Brain microvascular endothelial cell (primary cell): ENCODE measurements around the gene CAMSAP1.

Experiments used
- DNase-seq: peaks from one replicate; pipeline ENCODE4 v3.0.0-alpha.2; 2020
- H3K27ac ChIP-seq: fragments of 250-450 bp; sonication (Bioruptor Pico); 2 replicates; pipeline ENCODE4 v1.5.1; 2020; ENCODE audit warnings: mild to moderate bottlenecking, moderate library complexity
- H3K27me3 ChIP-seq: fragments of 250-450 bp; sonication (Bioruptor Pico); replicated peaks from 2 replicates; pipeline ENCODE4 v1.5.1; 2020; ENCODE audit warnings: mild to moderate bottlenecking
- H3K36me3 ChIP-seq: fragments of 250-450 bp; sonication (Bioruptor Pico); replicated peaks from 2 replicates; pipeline ENCODE4 v1.5.1; 2020; ENCODE audit warnings: mild to moderate bottlenecking
- H3K4me3 ChIP-seq: 2 replicates; pipeline ENCODE4 v1.5.1; 2011; ENCODE audit warnings: low read depth, mild to moderate bottlenecking, control low read depth, low read length, moderate library complexity
- in situ Hi-C: cut with HindIII; loops from 2 replicates; pipeline ENCODE4 v1.10.0; 2017; ENCODE audit warnings: low sequenced_read_pairs, low pct_ligation_motif_present
- TF ChIP-seq, protein P1 (sequence below): IDR thresholded peaks from 2 replicates; pipeline ENCODE4 v1.5.1; 2011; ENCODE audit warnings: low read depth, mild to moderate bottlenecking, moderate library complexity, low read length, control low read depth, inconsistent platforms; ENCODE audit errors: missing control alignments

The CAMSAP1 gene

DNA sequence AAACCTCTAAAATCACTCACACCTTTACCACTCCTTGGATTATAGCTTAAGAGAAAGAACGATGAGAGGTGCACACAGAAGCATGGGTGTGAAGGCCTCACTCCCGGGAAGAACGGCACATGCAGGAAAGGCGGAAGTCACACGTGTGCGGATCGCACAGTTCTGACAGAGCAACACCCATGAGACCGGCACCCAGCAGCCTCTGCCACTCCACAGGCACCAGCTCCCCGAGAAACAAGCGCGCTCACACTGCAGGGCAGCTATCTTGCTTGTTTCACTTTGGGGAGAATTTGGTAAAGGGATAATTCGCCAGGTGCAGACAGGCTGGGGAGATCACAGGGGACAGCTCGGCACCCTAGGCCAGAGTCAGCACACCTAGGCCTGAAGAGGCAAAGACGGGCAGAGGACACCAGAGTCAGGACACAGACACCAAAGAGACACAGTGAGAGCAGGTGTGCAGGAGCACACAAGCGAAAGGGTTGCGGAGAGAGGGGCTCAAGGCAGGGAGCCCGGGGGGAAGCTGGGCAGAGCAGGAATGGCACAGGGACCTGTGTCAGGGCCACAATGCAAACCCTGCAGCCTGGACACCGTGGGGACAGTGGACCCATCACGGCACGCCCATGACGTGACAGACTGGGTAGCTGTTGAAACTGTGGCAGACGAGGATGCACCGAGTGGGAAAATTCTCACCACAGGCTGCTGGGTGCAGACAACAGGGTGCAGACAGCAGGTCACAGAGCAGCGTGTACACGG lies 81.7 kb downstream of the CAMSAP1 start:
- Histone ChIP-seq H3K4me3 (no peak overlapping the region), H3K27ac (no peak overlapping the region), H3K27me3 (no peaks in the 10 kb centered on the region), H3K36me3 (peaks cover 27% of the 10 kb centered on the region)
- in situ Hi-C loops, result no loop called here
- TF ChIP-seq, protein P1, sequence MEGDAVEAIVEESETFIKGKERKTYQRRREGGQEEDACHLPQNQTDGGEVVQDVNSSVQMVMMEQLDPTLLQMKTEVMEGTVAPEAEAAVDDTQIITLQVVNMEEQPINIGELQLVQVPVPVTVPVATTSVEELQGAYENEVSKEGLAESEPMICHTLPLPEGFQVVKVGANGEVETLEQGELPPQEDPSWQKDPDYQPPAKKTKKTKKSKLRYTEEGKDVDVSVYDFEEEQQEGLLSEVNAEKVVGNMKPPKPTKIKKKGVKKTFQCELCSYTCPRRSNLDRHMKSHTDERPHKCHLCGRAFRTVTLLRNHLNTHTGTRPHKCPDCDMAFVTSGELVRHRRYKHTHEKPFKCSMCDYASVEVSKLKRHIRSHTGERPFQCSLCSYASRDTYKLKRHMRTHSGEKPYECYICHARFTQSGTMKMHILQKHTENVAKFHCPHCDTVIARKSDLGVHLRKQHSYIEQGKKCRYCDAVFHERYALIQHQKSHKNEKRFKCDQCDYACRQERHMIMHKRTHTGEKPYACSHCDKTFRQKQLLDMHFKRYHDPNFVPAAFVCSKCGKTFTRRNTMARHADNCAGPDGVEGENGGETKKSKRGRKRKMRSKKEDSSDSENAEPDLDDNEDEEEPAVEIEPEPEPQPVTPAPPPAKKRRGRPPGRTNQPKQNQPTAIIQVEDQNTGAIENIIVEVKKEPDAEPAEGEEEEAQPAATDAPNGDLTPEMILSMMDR, result no peak
- DNase-seq, result no peak

DNA sequence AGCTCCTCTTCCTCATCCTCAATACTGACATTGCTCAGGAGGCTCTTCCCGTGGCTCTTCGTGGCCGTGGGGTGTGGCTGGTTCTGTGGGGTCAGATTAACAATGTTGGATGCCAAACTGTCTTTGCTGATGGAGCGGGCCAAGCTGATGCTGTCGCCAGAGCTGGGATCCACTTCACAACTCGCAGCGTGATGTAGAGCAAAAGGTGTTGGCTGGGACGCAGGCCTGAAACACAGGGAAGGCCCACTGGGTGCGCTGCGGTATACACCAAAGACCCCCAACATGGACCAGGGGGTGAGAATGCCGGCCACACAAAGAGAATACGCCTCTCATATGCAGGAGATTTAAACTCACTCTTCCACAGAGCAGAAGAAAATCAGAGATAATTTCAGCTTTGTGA lies 84.3 kb downstream of the CAMSAP1 start:
- in situ Hi-C loops, result no loop called here
- Histone ChIP-seq H3K4me3 (no peak overlapping the region), H3K36me3 (peaks cover 43% of the 10 kb centered on the region), H3K27me3 (no peaks in the 10 kb centered on the region), H3K27ac (no peak overlapping the region)
- no peak for DNase-seq
- TF ChIP-seq, protein P1, result no peak

DNA sequence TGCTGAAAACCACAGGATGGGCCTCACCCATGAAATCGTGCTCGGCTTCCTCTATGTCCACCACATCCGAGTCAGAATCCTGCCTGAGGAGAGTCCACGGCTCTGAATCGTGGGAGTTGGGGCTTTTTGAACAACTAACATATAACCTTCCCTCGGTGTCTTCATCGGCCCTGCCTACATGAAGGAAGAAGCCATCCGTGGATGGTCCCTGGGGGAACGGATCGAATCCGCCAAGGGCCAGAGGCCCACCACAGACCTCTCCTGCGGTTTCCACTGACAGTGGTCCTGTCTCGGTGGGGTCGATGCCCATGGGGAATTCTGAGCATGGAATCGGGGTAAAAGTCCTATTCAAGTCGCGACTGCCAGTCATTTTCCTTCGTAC lies 85.0 kb downstream of the CAMSAP1 start:
- H3K36me3 ChIP-seq, result peaks cover 44% of the 10 kb centered on the region
- in situ Hi-C loops, result no loop called here

DNA sequence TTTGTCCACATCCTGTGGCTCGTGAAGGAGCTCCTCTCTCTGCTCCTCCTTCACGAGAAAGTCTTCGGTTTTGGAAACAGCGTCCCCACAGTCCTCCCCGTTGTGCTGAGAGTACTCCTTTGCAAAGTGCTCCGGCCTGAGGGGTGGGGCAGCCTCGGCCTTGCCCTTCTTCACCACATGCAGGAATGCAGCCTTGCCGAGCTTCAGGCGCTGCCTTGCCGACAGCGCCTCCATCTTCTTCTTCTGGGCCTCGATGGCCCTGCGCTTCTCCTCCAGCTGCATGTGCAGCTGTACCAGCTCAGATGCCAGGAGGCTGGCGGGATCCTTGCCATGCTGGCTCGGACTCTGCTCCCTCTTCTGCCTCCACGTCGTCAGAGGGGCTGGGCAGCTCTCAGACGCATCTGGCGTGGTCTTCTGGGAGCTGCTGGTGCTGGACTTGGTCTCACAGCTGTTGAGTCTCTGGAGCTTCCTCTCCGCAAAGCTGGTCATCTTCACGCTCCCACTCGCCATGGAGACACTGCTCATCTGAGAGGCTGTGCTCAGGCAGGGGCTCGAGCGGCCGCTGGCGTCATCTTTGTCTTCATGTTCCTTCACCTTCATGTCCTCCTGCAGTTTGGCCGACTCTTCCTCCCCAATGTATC lies 85.5 kb downstream of the CAMSAP1 start:
- TF ChIP-seq, protein P1, result no peak
- in situ Hi-C loops, result no loop called here
- DNase-seq, result no peak
- H3K27ac ChIP-seq, result no peak overlapping the region
- no peaks in the 10 kb centered on the region for H3K27me3 ChIP-seq
- peaks cover 47% of the 10 kb centered on the region for H3K36me3 ChIP-seq
- no peak overlapping the region for H3K4me3 ChIP-seq

More for the DNA sequence above, 85.0 kb downstream of the CAMSAP1 start:
- TF ChIP-seq, protein P1, result no peak
- no peaks in the 10 kb centered on the region for H3K27me3 ChIP-seq
- no peak for DNase-seq
- H3K27ac ChIP-seq, result no peak overlapping the region
- no peak overlapping the region for H3K4me3 ChIP-seq

DNA sequence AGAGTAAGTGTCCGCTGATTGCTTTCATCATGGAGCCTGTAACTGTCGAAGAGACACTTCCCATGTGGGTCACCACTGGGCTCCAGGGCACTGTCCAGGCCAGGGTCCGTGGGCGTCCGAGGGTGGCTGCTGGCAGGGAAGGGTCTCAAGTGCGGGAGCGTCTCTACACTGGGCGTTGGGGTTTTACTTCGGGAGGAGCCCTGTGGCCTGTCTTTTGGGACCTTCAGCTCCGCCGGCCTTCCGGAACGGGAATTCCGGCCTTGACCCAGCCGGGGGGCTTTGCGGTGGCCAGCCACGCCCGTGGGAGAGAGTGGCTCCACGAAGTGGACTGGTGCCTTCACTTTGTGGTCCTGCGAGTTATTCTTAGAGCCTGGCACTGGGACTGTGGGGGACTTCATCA lies 86.2 kb downstream of the CAMSAP1 start:
- in situ Hi-C loops, result no loop called here
- no peak overlapping the region for H3K4me3 ChIP-seq
- no peaks in the 10 kb centered on the region for H3K27me3 ChIP-seq
- TF ChIP-seq, protein P1, result no peak
- peaks cover 52% of the 10 kb centered on the region for H3K36me3 ChIP-seq
- no peak for DNase-seq
- no peak overlapping the region for H3K27ac ChIP-seq
